HEK293 (cell line): Measurements from ENCODE around the gene CDCP1.

Experiments used
- KLF1 ChIP-seq: fragments of 450-650 bp; formaldehyde crosslinking; IDR thresholded peaks from 2 replicates; pipeline ENCODE4 v1.5.1; 2016; ENCODE audit warnings: missing biosample characterization, missing genetic modification characterization
- KLF16 ChIP-seq: fragments of 450-650 bp; formaldehyde crosslinking; IDR thresholded peaks from 2 replicates; pipeline ENCODE4 v1.5.1; 2017; ENCODE audit warnings: missing biosample characterization, missing genetic modification characterization
- YY1 ChIP-seq: fragments of 450-650 bp; formaldehyde crosslinking; IDR thresholded peaks from 2 replicates; pipeline ENCODE4 v1.5.1; 2018; ENCODE audit warnings: missing biosample characterization, missing genetic modification characterization
- ZNF558 ChIP-seq: fragments of 450-650 bp; formaldehyde crosslinking; IDR thresholded peaks from 2 replicates; pipeline ENCODE4 v1.5.1; 2016; ENCODE audit warnings: missing biosample characterization, missing genetic modification characterization
- ZNF561 ChIP-seq: fragments of 450-650 bp; IDR thresholded peaks from 2 replicates; pipeline ENCODE4 v1.5.1; 2018; ENCODE audit warnings: missing biosample characterization, missing genetic modification characterization, borderline replicate concordance
- ZNF571 ChIP-seq: fragments of 450-650 bp; formaldehyde crosslinking; IDR thresholded peaks from 2 replicates; pipeline ENCODE4 v1.5.0; 2017; ENCODE audit warnings: missing biosample characterization, missing genetic modification characterization
- ZNF658 ChIP-seq: fragments of 450-650 bp; formaldehyde crosslinking; IDR thresholded peaks from 2 replicates; pipeline ENCODE4; 2016; ENCODE audit warnings: missing biosample characterization, missing genetic modification characterization
- ZNF768 ChIP-seq: fragments of 450-650 bp; formaldehyde crosslinking; IDR thresholded peaks from 2 replicates; pipeline ENCODE4 v1.5.1; 2018; ENCODE audit warnings: missing biosample characterization, mild to moderate bottlenecking, missing genetic modification characterization
- TF ChIP-seq, protein P1 (sequence below): fragments of 450-650 bp; formaldehyde crosslinking; IDR thresholded peaks from 2 replicates; pipeline ENCODE4 v1.5.1; 2016; ENCODE audit warnings: missing biosample characterization, missing genetic modification characterization
- TF ChIP-seq, protein P2 (sequence below): fragments of 450-650 bp; IDR thresholded peaks from 2 replicates; pipeline ENCODE4 v1.5.1; 2018; ENCODE audit warnings: missing biosample characterization, missing genetic modification characterization
- TF ChIP-seq, protein P3 (sequence below): fragments of 450-650 bp; formaldehyde crosslinking; IDR thresholded peaks from 2 replicates; pipeline ENCODE4 v1.5.1; 2016; ENCODE audit warnings: missing biosample characterization, missing genetic modification characterization
- TF ChIP-seq, protein P4 (sequence below): fragments of 450-650 bp; formaldehyde crosslinking; IDR thresholded peaks from 2 replicates; pipeline ENCODE4 v1.5.1; 2016; ENCODE audit warnings: missing biosample characterization, missing genetic modification characterization

DNA sequence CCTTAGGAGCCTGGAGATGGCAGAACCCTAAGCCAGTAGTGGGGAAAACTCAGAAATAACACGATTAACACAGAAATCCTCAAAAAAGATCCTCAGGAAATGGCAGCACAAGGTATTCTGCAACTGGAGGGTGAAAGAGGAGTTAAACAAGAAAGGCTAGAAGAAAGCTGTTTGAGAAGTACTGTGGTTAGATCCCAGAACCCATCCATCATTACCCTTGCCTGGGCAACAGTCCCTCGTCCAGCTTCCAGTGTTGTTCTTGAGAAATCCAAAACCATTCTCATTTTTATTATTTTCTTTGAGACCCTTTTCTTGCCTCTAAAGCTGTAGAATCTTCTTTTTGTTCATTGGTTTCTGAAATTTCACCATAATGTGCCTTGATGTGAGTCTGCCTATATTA lies 2.7 kb upstream of the CDCP1 start:
- TF ChIP-seq, protein P1, sequence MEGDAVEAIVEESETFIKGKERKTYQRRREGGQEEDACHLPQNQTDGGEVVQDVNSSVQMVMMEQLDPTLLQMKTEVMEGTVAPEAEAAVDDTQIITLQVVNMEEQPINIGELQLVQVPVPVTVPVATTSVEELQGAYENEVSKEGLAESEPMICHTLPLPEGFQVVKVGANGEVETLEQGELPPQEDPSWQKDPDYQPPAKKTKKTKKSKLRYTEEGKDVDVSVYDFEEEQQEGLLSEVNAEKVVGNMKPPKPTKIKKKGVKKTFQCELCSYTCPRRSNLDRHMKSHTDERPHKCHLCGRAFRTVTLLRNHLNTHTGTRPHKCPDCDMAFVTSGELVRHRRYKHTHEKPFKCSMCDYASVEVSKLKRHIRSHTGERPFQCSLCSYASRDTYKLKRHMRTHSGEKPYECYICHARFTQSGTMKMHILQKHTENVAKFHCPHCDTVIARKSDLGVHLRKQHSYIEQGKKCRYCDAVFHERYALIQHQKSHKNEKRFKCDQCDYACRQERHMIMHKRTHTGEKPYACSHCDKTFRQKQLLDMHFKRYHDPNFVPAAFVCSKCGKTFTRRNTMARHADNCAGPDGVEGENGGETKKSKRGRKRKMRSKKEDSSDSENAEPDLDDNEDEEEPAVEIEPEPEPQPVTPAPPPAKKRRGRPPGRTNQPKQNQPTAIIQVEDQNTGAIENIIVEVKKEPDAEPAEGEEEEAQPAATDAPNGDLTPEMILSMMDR (tag by site-specific recombination), result no peak
- no peak for TF ChIP-seq KLF1
- TF ChIP-seq, protein P2, sequence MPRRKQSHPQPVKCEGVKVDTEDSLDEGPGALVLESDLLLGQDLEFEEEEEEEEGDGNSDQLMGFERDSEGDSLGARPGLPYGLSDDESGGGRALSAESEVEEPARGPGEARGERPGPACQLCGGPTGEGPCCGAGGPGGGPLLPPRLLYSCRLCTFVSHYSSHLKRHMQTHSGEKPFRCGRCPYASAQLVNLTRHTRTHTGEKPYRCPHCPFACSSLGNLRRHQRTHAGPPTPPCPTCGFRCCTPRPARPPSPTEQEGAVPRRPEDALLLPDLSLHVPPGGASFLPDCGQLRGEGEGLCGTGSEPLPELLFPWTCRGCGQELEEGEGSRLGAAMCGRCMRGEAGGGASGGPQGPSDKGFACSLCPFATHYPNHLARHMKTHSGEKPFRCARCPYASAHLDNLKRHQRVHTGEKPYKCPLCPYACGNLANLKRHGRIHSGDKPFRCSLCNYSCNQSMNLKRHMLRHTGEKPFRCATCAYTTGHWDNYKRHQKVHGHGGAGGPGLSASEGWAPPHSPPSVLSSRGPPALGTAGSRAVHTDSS (tag by site-specific recombination), result no peak
- no peak for TF ChIP-seq ZNF571 (tag by site-specific recombination)
- no peak for TF ChIP-seq KLF16
- TF ChIP-seq, protein P3, sequence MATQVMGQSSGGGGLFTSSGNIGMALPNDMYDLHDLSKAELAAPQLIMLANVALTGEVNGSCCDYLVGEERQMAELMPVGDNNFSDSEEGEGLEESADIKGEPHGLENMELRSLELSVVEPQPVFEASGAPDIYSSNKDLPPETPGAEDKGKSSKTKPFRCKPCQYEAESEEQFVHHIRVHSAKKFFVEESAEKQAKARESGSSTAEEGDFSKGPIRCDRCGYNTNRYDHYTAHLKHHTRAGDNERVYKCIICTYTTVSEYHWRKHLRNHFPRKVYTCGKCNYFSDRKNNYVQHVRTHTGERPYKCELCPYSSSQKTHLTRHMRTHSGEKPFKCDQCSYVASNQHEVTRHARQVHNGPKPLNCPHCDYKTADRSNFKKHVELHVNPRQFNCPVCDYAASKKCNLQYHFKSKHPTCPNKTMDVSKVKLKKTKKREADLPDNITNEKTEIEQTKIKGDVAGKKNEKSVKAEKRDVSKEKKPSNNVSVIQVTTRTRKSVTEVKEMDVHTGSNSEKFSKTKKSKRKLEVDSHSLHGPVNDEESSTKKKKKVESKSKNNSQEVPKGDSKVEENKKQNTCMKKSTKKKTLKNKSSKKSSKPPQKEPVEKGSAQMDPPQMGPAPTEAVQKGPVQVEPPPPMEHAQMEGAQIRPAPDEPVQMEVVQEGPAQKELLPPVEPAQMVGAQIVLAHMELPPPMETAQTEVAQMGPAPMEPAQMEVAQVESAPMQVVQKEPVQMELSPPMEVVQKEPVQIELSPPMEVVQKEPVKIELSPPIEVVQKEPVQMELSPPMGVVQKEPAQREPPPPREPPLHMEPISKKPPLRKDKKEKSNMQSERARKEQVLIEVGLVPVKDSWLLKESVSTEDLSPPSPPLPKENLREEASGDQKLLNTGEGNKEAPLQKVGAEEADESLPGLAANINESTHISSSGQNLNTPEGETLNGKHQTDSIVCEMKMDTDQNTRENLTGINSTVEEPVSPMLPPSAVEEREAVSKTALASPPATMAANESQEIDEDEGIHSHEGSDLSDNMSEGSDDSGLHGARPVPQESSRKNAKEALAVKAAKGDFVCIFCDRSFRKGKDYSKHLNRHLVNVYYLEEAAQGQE (tag by site-specific recombination), result no peak
- TF ChIP-seq, protein P4, sequence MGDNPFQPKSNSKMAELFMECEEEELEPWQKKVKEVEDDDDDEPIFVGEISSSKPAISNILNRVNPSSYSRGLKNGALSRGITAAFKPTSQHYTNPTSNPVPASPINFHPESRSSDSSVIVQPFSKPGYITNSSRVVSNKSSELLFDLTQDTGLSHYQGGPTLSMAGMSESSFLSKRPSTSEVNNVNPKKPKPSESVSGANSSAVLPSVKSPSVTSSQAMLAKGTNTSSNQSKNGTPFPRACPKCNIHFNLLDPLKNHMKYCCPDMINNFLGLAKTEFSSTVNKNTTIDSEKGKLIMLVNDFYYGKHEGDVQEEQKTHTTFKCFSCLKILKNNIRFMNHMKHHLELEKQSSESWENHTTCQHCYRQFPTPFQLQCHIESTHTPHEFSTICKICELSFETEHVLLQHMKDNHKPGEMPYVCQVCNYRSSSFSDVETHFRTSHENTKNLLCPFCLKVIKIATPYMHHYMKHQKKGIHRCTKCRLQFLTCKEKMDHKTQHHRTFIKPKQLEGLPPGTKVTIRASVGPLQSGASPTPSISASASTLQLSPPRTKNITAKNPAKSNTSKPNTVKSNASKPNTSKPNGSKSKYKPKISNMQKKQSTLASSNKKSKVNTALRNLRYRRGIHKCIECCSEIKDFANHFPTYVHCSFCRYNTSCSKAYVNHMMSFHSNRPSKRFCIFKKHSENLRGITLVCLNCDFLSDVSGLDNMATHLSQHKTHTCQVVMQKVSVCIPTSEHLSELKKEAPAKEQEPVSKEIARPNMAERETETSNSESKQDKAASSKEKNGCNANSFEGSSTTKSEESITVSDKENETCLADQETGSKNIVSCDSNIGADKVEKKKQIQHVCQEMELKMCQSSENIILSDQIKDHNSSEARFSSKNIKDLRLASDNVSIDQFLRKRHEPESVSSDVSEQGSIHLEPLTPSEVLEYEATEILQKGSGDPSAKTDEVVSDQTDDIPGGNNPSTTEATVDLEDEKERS, result no peak
- no peak for TF ChIP-seq ZNF558 (tag by site-specific recombination)
- TF ChIP-seq ZNF768, result no peak
- no peak for TF ChIP-seq YY1
- TF ChIP-seq ZNF561, result no peak
- no peak for TF ChIP-seq ZNF658 (tag by site-specific recombination)
